Activated gamma-delta T cell treated with anti-CD3 and anti-CD28 coated beads, Interleukin-2, amount 50 U/mL, for 16 hours (primary cell): ENCODE measurements around the gene PRMT9.

Source experiments
- DNase-seq: peaks from one replicate; pipeline ENCODE4 v3.0.0-alpha.2; 2020; ENCODE audit warnings: low read depth

The PRMT9 gene

DNA sequence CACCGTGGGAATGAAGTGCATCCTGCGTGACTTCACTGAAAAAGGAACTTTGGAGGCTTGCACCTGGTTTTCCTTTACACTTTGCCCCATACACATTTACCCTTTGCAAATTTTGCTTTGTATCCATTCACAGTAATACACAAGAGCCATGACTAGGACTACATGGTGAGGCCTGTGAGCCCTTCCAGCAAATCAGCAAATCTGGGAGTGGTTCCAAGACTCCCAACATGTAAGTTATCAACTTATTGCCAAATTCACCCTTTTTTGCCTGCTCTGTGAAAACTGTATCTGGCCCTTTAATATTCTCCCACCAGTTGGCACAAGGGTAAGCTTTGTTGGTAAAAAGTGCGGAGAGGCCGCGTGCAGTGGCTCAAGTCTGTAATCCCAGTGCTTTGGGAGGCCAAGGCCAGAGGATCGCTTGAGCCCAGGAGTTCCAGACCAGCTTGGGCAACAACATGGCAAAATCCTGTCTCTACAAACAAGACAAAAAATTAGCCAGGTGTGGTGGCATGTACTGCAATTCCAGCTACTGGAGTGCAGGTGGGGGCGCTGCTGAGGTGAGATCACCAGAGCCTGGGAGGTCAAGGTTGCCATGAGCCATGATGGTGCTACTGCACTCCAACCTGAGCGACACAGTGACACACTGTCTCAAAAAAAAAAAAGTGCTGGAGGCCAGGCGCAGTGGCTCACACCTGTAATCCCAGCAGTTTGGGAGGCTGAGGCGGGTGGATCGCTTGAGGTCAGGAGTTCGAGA lies 5.0 kb downstream of the PRMT9 start:
- DNase-seq = no peak

DNA sequence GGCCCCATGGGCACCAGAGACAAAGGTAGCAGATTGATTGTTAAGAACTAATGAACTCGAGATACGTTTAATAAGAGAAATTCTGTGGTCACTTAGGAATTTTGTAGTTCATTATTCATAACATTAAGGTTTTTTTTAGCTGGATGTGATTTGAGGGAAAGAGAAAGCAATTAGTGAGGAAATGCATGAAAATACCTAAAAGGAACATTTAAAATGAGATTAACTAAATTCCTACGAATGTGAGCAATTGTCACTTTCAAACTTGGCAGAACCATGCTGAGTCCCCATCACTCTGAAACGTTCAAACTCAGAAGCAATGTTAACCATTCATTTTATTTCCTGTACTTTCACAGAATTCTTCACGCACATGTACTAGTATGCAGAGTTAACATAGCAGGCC lies 5.9 kb downstream of the PRMT9 start:
- DNase-seq = no peak

DNA sequence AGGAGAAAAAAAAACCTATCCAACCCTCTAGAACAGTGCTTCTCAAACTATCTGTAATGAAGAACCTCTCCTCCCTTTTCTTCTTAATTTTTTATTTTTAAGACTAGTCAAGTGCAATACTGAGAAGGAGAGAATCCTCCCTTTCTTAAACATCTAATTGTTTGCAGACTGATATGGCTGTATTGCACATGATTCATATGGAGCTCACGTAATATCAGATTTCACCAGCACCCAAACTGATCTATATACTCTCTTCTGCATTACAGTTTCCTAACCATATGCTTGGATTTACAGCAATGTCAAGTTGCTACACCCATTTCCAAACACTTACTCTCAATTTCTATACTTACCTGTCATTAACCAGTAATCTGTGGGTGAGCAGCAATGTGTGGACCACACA lies 9.5 kb downstream of the PRMT9 start:
- DNase-seq = no peak

DNA sequence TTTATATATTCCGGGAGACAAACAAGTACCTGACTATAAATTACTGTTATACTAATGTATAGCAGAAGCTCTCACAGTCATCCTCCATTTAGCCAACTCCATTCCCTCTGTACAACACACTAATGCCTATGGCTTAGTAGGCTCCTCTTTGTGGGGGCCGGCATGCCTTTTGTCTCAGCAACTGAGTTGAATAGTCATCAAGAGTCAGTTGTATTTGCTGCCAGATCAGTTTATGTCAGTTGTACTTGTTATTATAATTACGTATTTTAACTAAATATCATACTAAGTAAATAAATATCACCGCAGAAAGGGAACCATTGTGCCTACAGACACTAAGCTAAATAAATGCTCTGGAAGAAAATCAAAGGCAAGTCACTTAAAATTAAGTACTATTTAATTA lies 9.9 kb downstream of the PRMT9 start:
- DNase-seq = no peak

DNA sequence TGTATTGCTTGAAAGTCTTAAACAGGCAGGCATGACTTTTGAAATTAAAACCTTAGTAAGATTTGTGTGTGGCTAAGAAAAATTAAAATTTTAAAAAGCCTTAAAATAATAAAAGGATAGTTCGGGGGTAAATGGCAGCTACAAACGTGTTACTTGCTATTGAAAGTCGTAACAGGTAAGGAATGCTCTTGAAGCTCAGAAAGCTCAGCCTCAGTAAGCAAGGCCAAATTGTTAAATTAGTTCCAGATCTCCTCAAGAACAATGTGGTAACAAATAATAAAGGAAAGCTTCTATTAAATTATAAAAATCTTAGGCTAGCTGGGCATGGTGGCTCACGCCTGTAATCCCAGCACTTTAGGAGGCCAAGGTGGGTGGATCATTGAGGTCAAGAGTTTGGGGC lies 25.5 kb downstream of the PRMT9 start:
- no peak for DNase-seq

DNA sequence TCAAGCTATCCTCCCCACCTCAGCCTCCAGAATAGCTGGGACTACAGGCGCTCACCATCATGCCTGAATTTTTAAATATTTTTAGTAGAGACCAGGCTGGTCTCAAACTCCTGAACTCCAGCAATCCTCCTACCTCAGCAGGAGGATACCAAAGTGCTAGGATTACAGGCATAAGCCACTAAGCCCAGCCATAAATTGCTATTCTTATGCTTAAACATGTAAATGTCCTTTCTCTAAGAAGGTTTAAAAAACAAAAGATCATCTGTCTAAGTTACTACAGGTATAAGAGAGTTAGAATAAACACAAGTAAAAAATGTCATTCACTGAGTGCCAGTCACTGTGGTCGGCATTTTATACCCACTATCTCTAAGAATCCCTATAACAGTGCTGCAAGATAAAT lies 28.3 kb downstream of the PRMT9 start:
- no peak for DNase-seq

DNA sequence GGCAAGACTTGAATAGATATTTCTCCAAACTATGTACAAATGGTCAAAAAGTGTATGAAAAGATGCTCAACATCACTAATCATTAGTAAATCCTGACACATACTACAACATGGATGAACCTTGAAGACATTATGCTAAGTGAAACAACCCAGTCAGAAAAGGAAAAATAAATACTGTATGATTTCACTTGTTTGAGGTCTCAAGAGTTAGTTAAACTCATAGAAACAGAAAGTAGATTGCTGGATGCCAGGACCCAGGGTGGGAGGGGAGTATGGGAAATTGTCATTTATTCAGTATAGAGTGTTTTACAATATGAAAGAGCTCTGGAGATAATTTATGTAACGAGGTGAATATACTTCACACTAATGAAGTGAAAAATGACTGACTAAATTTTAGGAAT lies 32.4 kb downstream of the PRMT9 start:
- DNase-seq = no peak

DNA sequence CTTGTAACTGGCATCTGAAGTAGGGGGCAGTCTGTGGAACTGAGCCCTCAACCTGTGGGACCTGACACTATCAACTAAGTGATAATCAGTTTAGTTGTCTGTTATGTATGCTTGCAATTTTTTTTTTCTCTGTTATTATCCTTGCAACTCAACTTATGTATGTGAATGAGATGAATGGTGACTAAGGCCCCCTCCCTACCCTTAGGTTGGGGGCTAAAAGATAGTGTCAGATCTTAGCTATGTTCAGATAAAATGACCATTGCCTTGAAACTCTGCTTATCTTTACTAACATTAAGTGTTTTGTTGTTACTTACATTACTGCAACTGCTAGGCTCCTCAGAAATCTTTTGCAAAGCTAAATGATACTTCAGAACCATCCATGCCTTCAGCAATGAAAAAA lies 35.3 kb downstream of the PRMT9 start:
- no peak for DNase-seq

DNA sequence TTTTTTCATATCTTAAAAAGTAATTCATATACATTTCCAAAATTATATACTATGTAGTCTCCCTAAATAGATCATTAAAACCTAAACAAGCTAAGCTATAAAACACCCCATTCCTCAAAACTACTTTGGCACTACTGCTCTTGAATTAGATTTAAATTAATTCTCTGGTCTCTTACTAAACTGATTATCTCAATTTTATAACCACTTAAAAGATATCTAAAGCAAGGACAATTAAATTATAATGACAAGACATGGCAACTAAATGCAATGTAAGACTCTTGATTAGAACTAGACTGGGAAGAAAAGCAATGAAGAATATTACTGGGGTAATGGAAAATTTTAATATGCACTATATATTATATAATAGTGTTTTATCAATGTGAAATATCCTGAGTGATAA lies 38.9 kb downstream of the PRMT9 start:
- DNase-seq = no peak

DNA sequence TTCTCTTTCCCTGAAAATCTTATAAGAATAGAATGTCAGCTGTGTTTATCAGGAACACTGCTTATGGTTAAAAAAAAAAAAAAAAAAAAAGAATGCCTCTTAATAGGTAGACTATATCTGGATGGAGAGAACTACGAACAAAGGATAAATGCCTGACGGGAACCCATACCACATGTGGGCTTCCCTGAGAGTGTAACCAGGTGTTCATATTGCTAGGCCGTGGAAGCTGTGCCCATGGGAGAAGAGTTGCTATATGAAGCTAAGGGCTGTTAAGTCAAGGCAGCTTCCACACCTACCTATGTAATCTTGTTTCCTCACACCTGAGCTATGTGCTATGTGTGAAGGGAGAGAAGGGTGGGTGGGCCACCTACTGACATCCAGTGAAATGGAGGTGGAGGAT lies 39.5 kb downstream of the PRMT9 start:
- DNase-seq = no peak

DNA sequence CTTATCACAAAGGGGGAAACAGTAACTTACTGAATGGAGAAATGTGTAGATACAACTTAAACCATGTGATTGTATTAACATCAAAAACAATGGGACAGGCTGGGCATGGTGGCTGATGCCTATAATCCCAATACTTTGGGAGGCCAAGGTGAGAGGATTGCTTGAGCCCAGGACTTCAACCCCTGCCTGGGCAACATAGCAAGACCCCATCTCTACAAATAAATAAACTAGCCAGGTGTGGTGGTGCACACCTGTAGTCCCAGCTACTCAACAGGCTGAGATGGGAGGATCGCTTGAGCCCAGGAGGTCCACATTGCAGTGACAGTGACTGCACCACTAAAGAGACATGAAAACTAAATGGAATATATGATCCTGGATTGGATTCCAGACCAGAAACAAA lies 40.3 kb downstream of the PRMT9 start:
- no peak for DNase-seq

DNA sequence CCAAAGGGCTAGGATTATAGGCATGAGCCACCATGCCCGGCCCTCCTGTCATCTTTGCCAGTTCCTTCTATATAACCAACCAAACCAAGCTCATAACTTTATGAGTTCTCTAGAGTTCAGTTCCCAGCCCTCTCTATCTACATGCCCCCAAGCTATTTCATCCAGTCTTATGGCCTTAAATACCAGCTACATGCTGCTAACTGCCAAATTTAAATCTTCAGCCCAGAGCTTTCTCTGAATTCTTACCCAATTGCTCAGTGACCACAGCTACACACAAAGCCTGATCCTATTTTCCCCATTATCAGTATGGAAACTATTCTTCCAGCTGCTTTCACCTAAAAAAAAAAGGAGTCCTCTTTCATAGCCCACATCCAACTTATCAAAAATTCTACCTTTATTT lies 43.6 kb downstream of the PRMT9 start:
- DNase-seq = no peak

DNA sequence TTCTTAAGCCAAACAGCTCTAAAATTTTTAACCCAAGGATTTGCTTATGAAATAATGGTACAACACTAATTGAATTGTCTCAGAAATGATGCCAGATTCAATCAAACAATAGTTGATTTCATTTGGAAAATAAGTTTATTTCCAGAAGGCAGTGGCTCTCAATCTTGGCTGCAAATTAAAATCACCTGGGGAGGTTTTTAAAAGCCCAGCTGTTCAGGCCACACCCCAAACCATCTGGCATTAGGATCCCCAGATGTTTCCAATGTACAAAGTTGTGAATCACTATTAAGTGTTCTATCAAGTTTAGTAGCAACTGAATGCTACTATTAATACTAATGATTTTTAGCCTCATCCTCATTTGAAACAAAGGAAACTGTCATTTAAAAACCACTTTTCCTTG lies 44.6 kb downstream of the PRMT9 start:
- no peak for DNase-seq

DNA sequence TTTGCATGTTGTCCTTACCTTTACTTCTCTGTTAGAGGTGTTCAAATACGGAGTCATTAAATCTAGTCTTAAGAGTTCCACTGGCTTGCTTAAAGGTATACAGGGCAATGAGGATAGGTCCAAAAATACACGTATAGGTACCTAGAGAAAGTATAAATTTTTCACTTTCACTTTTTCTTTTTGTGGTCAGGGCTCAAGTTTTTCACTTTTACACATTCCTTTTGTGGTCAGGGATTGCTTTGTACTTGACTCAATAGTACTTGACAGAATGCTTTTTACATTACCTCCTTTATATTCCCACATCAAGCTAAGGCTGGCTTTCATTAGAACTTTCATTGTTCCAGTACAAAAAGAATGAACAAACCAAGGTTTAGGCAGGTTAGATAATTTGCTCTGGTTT lies 45.0 kb downstream of the PRMT9 start:
- DNase-seq = no peak

DNA sequence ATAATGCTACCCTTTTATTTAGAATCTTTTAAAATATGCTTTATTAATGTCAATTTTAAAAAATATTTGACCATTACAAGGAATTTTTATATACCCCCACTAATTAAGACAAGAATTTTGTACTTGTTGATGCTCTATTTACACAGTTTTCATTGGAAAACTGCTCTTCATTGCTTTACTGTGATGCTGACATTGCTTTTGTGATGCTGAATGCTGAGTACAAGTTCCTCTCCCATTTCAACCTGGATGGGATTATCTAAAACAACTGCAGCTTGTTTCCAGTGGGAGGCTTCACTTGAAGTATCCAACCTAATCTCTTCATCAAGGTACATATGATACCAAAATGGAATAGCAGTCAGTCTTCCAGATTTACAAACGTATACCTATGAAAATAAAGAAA lies 45.6 kb downstream of the PRMT9 start:
- DNase-seq = no peak

DNA sequence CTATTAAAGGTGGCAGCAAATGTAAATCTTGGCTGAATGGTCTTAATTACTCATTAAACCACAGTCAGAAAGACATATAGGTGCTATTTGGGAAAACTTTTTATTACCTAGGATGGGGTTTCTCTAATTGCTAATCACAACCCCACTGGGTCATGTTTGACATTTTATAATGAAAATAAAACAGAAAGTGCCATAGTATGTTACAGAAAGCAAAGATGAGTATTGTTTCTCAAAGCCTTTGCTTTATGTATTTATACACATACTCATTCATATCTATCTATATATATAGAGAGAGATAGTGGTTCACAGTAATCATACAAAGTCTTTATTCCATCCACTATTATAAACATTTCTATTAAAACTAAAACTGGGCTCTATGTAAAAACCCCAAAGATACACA lies 48.6 kb downstream of the PRMT9 start:
- DNase-seq = no peak

DNA sequence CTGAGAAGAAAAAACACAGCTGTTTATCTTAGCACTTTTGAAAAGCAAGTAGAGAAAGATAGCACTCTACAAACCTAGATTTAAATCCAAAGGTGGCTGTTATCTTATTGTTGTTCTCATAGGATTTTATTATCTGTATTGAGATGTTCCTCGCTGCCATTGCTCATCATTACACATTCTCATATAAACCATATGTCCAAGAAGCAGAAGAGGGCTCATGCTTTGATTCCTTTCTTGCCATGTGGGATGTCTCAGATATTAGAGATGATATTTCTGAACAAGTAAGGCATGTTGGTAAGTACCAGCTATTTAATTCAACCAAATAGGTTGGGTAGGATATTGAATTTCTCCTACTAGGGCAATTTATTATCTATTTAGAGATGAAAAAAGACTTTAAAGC lies 50.3 kb downstream of the PRMT9 start:
- DNase-seq = no peak

DNA sequence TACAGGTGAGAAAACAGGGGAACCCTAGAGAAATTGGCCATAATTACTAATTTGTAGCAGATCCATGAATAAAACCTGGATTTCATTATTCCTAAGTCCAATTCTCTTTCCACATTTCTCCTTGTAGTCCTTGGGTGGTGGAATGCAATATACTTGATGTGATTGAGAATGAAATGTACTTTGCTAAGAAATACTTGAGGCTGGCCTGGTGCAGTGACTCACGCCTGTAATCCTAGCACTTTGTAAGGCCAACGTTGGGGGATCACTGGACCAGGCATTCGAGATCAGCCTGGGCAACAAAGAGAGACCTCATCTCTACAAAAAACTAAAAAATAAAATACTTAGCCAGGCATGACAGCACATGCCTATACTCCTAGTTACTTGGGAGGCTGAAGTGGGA lies 50.9 kb downstream of the PRMT9 start:
- no peak for DNase-seq

DNA sequence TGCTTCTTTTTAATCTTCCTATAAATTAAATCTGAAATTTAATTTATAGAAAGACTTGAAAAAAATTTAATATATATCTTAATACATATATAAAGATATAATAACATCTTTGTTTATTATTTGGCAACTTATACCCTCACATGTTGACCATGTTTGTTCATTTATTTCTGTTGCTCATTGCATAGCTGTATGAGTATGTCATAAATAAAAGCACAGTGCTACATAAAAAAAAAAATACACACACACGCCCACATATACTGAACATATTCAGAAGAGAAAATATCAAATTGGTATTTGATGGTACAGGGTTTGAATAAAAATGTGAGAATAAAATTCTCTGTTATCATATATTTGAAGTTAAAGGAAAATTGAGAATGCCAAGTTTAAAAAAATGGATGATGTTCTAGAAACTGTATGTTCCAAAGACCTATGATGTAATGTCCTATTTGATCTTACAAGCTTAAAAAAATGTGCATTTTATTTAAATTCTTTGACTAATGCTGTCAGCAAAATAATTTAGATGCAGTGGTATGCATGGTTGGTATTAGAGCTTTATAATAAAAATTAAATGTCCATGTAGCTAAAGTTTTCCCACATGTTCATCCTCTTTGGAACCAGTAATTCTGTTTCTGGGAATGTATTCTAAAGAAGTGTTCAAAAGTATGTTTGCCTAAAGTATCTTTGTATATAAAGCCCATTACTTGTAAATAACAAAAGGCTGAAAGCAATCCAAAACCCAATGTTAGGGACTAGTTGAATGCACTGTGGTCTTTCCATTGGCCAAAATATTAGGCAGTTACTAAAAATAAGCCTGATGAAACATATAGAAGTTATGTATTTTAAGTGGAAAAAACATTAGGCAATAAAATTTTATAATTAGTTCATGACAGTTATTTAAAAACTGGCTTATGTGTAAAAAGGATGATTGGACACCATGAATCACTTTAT lies 53.9 kb downstream of the PRMT9 start:
- DNase-seq = no peak

DNA sequence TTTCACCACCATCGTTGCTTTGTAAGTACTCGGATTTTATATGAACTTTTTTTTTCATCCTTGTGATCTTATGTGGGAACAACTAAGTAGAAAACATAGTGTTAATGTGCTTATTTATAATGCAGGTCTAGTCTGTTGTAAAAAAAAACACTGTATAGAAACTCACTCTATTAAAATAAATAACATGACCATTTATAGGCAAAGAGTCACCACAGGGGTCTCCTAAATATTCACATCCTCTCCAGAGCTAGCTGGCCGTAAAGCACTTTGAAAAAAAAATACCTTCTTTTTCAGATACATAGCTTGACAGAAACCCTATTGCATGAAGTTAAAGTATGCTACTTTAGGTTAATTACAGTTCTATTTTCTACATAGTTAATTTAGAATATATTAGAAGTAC lies 55.5 kb downstream of the PRMT9 start:
- no peak for DNase-seq

DNA sequence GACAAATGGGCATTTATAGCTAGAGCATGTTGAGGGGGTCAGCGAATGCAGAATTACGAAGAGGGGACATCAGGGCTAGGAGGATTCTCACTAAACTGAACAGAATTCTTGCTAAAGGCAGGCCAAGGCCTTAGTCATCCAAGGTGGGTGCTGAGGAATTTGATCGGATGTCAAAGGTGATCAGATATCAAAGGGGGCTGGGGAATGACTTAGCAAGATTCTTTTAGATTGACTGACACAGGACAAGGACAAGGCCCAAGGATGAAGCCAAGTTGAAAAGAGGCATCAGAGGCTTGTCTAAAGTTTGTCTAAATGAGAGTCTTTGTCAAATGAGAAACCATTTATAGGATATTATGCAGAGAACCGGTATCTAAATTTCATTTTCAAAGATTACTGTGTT lies 57.1 kb downstream of the PRMT9 start:
- DNase-seq = no peak

DNA sequence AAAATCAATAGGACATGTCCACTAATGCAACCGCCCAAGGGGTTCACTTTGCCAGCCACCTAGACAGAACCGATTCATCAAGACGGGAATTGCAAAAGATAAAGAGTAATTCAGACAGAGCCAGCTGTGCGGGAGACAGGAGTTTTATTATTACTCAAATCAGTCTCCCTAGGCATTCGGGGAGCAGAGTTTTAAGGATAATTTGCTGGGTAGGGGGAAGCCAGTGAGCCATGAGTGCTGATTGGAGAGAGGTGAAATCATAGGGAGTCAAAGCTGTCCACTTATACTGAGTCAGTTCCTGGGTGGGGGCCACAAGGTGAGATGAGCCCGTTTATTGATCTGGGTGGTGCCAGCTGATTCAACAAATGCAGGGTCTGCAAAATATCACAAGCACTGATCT lies 58.2 kb downstream of the PRMT9 start:
- no peak for DNase-seq

DNA sequence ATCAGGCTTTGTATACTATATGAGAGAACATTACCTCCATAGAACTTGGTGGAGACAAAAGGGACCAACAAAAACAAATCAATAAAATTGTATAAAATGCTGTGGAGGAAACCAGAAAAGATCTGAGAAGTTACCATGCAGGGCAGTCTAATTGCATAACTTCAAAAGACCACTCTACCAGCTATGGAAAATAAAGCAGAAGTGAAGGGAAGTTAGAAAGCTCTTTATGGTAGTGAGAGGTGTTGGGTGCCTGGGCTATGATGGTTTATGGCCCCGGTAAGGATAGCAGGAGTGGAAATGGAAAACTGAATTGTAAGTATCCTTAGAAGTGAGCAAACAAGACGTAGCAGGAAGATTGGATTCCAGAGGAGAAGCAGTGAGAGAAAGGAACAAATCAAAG lies 63.6 kb downstream of the PRMT9 start:
- DNase-seq = no peak
